ENCODE results near the gene NXT1.
A peak's percentile ranks its signal among the peaks of the same experiment; 100 is the strongest.
"Not testable (repeated sequence)": the region's sequence is repeated elsewhere in the genome, so short reads cannot be mapped to it uniquely, and the experiment has no call there.

The NXT1 gene

GRCh38 chr20:23350196-23350903 lies at the start of gene NXT1:
TSS of gene NXT1 (plus strand) at chr20:23350791. CDS start at chr20:23354042, 3,251 bp downstream.
- DNase-seq: peak; percentile 79 to 99 (median 95)

- DNase-seq: no peak
Measured at GRCh38 chr20:23301436-23302050, 49.0 kb upstream of the NXT1 start.

DNA sequence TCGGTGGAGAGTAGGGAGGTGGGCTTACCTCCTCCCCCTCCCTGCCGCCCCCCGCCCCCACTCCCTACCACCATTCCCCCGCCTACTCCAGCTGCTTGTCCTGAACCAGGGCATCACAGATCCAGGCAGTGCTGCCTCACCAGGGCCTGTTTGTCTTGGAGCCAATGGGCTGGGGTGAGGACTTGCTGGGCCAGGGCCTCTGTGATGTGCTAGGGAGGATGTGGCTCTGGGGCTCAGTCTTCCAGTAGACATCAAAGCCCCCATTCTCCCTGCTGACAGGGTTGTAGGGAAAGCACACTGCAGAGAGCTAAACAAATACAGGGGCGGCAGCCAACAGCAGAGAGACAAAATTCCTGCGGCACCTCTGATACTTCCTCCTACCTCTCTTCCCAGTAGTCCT lies 48.2 kb upstream of the NXT1 start:
- no peak for DNase-seq

DNA sequence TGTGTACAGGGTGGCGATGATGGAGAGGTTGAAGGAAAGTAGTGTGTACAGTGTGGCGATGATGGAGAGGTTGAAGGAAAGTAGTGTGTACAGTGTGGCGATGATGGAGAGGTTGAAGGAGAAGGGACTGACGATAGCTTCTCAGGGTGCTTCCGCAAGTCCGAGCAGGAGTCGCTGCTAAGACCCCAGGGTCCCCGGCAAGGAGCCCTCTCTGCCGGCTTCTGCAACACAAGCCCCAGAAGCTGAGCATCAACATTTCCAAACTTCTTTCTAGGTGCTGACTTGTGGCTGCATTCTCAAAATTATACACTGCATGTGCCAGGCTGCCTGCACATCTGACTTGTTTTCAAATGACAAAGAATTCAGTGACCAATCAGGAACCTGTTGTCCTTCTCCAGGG lies 47.8 kb upstream of the NXT1 start:
- DNase-seq: no peak

DNA sequence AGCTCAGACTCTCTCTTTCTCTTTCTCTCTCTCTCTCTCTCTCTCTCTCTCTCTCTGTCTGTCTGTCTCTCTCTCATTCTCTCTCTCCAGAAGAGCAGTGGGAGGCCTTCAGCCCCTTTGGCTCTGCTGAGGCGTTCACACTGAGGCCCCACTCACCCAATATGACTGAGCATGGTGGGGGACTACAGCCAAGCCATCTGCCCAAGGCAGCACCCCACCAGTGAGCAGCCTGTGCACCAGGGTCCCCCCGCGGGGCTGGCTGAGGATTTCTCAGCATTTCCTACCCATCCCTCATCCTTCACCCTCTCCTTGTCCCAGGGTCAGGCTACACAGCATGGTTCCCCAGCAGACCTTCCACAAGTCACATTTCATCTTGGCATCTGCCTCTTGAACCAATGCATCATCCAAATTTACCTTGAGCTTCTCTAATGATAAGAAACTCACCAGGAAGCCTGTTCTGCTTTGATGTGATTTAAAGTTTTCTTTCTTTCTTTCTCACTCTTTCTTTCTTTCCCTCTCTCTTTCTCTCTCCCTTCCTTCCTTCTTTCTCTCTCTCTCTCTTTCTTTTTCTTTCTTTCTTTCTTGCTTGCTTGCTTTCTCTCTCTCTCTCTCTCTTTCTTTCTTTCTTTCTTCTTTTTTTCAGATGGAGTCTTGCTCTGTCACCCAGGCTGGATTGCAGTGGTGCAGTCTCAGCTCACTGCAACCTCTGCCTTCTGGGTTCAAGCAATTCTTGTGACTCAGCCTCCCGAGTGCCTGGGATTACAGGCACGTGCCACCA lies 47.1 kb upstream of the NXT1 start:
- DNase-seq: no peak

- no peak for DNase-seq
Measured at GRCh38 chr20:23304616-23305015, 46.0 kb upstream of the NXT1 start.

DNA sequence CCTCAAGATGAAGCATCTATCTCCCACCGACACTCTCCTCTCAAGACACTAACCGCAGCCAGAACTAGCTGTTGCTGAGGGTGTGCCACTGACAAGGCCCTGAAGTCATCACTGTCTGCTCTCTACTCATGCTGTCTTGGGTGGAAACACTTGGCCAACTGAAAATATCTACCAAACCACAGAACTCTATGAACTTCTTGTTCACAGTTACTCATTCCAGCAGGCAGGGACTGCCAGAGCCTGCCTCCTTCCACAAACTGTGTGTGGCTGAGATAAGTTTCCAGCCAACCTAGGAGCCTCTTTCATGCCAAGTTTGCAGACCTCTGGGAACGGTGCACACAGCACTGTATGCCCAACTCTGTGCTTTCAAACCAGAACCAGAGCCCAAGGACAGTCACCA lies 45.5 kb upstream of the NXT1 start:
- no peak for DNase-seq

- not testable (repeated sequence) for DNase-seq
Measured at GRCh38 chr20:23307393-23307792, 43.2 kb upstream of the NXT1 start.

DNA sequence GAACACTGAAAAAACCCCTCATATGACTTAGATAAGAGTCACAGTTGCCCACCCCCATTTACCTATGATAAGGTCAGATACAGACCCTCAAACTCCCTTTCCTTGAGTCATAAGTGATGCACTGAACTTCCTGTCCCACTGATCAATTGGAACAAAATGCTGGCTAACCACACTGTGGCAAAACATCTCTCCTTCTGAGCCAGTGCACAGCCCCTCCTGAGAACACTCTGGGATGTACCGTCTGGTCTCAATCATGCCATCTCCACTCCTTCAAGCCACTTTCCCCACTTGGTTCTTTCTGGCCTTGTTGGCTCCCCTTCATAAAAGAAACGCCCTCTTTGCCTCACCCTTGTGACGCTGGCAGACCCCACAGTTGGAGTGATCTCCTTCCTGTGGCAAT lies 42.6 kb upstream of the NXT1 start:
- no peak for DNase-seq

- no peak for DNase-seq
Measured at GRCh38 chr20:23308908-23309307, 41.7 kb upstream of the NXT1 start.

DNA sequence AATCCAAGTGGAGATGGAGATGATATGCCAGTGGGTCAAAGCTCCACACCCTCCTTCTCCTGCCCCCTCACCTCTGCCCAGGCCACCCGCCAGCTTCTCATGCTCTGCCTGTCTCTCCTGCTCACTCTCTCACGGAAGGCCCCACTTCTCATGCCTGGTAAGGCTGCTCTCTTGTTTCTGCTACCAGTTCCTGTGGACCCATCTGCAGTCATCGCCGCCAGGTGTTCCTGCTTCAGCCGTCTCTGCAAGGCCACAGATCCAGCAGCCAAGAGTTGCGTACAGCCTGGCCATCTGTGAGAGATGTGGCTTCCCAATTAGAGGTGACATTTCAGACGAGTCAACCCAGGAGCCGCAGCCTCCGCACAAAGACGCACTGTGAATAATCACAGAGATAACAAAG lies 40.8 kb upstream of the NXT1 start:
- no peak for DNase-seq

DNA sequence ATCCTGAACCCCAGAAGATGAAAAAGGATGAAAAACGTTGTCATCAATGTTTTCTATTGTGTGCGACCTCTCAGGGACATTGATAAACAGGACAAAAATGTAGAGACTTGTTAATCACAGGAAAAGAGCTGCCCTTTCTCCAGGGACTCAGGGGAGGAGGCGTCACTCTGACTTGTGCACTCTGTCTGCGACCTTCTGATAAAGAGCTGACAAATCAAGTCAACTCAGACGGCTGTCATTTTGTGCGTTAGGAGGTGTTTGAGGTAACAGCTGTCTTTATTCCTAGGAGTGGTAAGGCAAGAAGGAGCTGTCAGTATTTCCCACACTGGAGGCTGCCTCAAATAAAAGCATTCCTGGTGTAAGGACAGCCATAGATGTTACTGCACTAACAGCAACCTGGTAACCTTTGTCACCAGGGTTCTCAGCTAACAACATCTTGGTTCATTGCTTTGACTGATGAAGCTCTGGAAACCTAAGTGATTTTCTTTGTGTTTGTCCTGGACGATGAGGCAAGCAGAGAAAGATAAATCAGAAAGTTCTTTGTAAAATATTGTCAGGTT lies 38.6 kb upstream of the NXT1 start:
- DNase-seq: no peak

- DNase-seq: no peak
Measured at GRCh38 chr20:23313271-23313670, 37.3 kb upstream of the NXT1 start.

DNA sequence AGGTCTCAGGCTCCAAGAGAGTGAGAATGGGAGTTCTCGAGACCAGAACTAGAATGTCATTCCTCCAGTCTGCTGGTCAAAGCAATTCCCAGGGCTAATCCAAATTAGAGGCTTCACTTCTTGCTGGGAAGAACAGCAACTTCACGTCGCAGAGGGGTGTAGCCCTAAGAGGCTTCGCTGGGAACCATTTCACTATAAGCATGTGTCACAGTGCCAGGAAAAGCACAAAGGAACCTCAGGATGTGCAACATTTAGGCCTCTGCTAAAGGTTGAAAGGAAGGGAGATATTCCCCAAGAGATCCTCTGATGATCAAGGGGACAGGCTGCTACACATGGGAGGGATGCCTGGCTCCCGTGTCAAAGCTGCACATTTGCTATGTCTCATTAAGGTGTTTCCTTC lies 35.9 kb upstream of the NXT1 start:
- no peak for DNase-seq

DNA sequence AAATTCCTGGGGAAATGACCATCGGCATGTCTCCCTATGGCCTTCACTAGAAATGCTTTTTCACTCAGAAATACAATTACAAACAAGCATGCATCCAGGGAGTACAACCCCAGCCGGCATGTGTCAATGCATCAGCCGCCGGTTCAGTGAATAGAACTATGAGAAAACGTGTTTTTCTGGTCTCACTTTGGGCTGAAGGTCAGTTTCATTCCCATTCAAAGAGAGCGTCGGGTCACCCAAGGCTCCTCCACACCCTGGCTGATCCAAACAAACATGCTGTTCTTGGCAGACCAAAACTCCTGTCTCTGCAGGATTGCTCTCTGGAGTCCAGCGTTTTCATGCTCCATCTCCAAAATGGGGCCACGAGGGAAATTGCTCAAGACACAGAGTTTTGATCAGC lies 35.5 kb upstream of the NXT1 start:
- DNase-seq: no peak

- no peak for DNase-seq
Measured at GRCh38 chr20:23316626-23317025, 34.0 kb upstream of the NXT1 start.

- no peak for DNase-seq
Measured at GRCh38 chr20:23317081-23317480, 33.5 kb upstream of the NXT1 start.

DNA sequence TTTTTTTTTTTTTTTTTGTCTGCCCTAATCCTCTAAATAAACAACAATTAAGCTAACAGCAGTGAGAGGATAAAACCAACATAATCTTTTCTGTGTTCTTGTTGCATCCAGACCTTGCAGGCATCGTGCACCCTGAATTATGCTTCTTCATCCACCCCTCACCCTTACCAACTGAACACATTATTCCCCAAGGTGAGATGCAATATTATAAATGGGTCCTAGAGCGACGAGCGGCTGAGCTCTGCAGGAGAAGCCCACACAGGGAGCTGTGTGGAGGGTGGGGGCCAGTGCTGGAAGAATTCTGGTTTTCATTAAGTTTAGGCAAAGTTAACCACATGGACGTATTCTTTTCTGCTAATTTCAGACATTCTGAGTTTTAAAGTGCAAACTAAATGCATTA lies 32.2 kb upstream of the NXT1 start:
- no peak for DNase-seq

DNA sequence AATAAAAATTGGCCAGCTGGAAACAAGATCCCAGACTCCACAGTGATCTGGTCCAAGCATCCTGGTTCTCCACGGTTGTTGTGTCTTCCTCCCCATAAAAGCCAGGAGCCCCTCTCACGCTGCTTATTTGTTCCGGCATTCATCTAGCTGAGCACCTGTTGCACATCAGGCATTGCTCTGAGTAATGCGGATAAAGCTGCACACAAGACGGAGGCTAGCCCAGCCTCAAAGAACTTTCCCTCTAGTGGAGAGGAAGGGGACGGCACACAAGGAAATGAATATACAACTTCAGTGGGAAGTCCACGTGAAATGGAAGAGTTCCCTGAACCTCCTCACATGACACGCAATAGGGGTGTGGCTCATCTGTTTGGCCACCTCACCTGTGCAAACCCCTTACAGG lies 30.3 kb upstream of the NXT1 start:
- DNase-seq: no peak

GRCh38 chr20:23325107-23325506 lies 25.5 kb upstream of the NXT1 start:
- DNase-seq: no peak

DNA sequence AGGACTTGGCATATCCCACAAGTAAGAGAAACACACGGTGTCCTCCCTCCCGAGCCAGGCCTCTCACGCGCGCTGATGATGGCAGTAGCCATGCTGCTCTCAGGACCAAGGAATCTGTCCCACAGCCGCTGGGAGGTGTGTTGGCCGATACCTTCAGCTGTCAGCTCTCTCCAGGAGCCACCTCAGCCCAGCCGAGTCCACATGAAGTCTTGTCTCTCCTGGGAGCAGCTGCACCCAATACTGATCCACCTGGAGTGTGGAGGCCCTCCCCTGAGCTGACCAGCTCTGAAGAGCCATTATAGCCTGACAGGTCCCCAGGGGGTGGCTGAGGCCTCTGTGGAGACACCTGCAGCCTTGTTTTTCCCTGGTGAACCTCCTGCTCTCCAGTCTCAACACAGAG lies 23.8 kb upstream of the NXT1 start:
- no peak for DNase-seq

GRCh38 chr20:23327617-23328333 lies 22.8 kb upstream of the NXT1 start:
- DNase-seq: no peak
